Activated CD4-positive, CD25-positive, alpha-beta regulatory T cell (primary cell): Measurements from ENCODE around the gene PPME1.

ENCODE experiments used
- DNase-seq, 4 experiments: peaks; one replicate each; lab custom pipeline; 2025; lab: John Stamatoyannopoulos, UW

PPME1 gene

DNA sequence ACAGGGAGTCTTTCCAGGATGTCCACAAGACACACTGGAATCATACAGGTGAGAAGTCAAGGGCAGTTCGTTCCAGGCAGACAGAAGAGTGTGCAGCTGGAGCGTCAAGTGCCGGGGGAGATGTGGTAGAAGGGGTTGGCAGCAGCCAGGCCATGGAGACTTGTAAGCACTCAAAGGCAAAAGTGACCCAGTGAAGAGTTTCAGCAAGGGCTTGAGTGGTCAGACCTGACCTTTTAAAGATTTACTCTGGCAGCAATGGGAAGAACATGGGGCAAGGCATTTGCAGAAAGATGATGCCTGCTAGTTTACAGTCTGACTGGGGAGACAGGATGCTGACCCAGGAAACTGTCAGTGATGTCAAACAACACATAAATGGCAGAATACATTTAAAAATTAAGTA, 111.3 kb downstream of the PPME1 start:
- no peak for DNase-seq

GRCh38 chr11:74282914-74283371, 111.9 kb downstream of the PPME1 start:
- no peak for DNase-seq

- no peak for DNase-seq
Measured at GRCh38 chr11:74283580-74284180, 112.6 kb downstream of the PPME1 start.

DNA sequence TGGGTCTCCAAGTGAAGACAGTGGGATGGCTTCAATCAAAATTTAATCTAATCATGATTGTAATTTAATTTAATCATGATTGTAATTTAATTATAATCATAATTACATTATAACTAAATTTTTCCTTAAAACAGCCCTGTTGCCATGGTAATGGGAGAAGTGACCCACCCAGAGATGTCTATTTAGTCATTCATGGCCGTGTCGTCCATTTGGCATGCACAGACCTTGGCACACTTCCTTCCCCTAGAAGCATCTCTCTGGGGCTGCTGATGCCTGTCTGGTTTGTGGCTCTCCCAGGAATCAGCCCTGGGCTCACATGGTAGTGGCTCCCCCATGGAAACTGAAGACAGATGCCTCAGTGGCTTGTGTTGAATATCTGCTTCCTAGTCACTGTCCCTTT, 113.4 kb downstream of the PPME1 start:
- no peak for DNase-seq

DNA sequence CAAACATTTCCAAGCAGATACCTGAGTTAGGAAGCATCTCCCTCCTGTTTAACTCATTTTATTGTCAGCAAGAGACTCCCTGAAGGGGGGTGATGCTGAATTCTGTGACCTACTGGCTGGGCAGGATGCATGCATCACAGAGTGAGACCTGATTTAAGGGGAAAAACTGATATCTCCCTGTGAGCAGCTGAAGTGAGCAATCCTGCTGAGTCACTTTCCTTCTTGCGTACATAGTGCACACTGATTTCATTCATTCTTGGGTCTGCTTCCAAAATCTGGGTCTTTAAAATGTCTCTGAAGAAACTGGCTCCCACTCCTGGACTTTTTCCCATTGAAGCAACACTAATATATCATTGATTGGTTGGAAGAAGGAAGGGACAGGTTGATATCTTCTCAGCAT, 117.1 kb downstream of the PPME1 start:
- no peak for DNase-seq

GRCh38 chr11:74288911-74289310, 117.8 kb downstream of the PPME1 start:
- no peak for DNase-seq

DNA sequence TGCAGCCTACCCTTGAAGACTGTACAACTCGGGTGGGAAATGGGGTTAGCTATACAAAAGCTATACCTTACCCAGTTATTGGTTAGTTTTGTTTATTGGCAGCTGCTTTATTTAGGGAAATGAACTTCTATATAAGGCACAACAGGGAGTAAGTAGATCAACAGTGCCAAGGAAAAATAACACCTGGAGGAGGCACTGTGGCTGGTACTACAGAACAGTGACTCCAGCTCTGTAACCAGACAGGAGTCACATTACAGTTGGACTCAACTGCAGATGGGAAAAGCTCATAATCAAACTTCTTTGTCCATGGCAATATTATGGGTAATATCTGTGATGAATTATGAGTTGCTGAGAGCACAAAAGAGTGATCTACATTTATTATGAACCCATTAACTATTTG, 126.4 kb downstream of the PPME1 start:
- DNase-seq = no peak

DNA sequence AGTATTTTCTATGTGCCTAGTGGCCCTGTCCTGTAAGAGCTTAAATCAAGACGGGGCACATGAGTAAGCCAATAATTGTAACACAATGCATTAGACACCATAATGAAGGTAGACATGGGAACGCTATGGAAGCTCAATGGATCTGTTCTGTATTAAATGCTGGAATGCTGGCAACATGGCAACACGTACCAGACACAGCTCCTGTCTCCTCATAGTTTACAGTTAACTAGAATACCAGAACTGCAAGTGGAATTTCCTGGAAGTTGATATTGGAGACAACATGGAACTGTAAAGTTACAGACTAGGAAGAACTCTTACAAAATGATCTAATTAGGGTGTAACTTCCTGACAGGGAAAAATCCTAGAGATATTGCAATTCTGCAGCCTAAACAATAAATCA, 127.9 kb downstream of the PPME1 start:
- DNase-seq = no peak
